Transverse colon (tissue), 4 donors: ENCODE data around the gene DNAJA2. TPM values are rescaled to one million over a fixed set of nuclear protein-coding genes. Genes with fewer than 3 reads are reported as not detected.

Source experiments
- DNase-seq: peaks from one replicate; pipeline ENCODE4 v3.0.0-alpha.2; 2019
- H3K27ac ChIP-seq, 4 donors: fragments of 200-600 bp; sonication (generic); 2 replicates each; pipeline ENCODE4 v1.5.1; 2016 to 2018; ENCODE audit warnings: inconsistent platforms in 4 of 4
- H3K27me3 ChIP-seq: fragments of 200-600 bp; sonication (generic); 2 replicates; pipeline ENCODE4 v1.5.1; 2017; ENCODE audit warnings: inconsistent platforms
- H3K36me3 ChIP-seq, 4 donors: fragments of 200-600 bp; sonication (generic); 2 replicates each; pipeline ENCODE4 v1.5.1; 2017 to 2019; ENCODE audit warnings: inconsistent platforms in 4 of 4
- H3K4me1 ChIP-seq, 4 donors: fragments of 200-600 bp; sonication (generic); 2 replicates each; pipeline ENCODE4 v1.5.1; 2017 to 2020; ENCODE audit warnings: inconsistent platforms in 4 of 4
- H3K4me3 ChIP-seq, 4 donors: fragments of 200-600 bp; sonication (generic); 1 replicate in 1 of 4; 2 replicates in 3 of 4; pipeline versions ENCODE4 v1.5.1 to v1.6.1; 2017 to 2019; ENCODE audit warnings: inconsistent platforms in 4 of 4
- H3K9me3 ChIP-seq, 2 donors: fragments of 200-600 bp; sonication (generic); 2 replicates each; pipeline ENCODE4 v1.5.1; 2017 to 2019; ENCODE audit warnings: inconsistent platforms in 2 of 2
- EP300 ChIP-seq: sonication (generic); formaldehyde crosslinking; IDR thresholded peaks from one replicate; pipeline ENCODE4 v1.6.1; 2017; ENCODE audit warnings: antibody characterized with exemption, low read depth
- POLR2A ChIP-seq: fragments of 450-650 bp; IDR thresholded peaks from one replicate; pipeline ENCODE4 v1.6.1; 2016; ENCODE audit warnings: antibody characterized with exemption, mild to moderate bottlenecking, moderate library complexity
- POLR2AphosphoS5 ChIP-seq, 3 donors: sonication (generic); formaldehyde crosslinking; IDR thresholded peaks; one replicate each; pipeline ENCODE4 v1.6.1; 2016; ENCODE audit warnings: antibody characterized with exemption in 3 of 3
- WGBS, 2 donors: methylation state at CpG; one replicate each; pipeline ENCODE4 v1.1.5; 2018; ENCODE audit warnings: low coverage in 1 of 2; 5-methylcytosine and 5-hydroxymethylcytosine counted together
- in situ Hi-C, 4 donors: fragments of 200-750 bp; cut with MboI; loops; one replicate each; pipeline versions ENCODE4 v1.15.0 to v1.15.1; 2017; ENCODE audit warnings: low sequenced_read_pairs in 3 of 4, low pct_ligation_motif_present in 1 of 4, low pct_unique_long_range_greater_than_20kb in 1 of 4
- intact Hi-C: fragments of 100-400 bp; cut with DNase I; formaldehyde crosslinking; loops from one replicate; pipeline ENCODE4 v1.15.1; 2023; ENCODE audit warnings: low total_unique reads
- total RNA-seq, 4 donors: library from RNA; depleted of rRNA; stranded (reverse); fragments of >200 nt; gene quantifications; one replicate each; pipeline ENCODE4 v1.1.0, GENCODE V29; 2016
- TF ChIP-seq, protein P1 (sequence below), 5 experiments: fragments of 200-600 bp in 3 of 5; fragments of 450-650 bp in 2 of 5; sonication (generic) in 3 of 5; IDR thresholded peaks; 1 replicate in 2 of 5; 2 replicates in 3 of 5; pipeline ENCODE4 v1.5.1; 2016 to 2017; ENCODE audit warnings: antibody characterized with exemption in 5 of 5, inconsistent platforms in 3 of 5, mild to moderate bottlenecking in 2 of 5, moderate library complexity in 1 of 5

The DNAJA2 gene
- total RNA-seq, 4 donors from 2014 or later = 17.1 to 53.2 (median 39.2) TPM

DNA sequence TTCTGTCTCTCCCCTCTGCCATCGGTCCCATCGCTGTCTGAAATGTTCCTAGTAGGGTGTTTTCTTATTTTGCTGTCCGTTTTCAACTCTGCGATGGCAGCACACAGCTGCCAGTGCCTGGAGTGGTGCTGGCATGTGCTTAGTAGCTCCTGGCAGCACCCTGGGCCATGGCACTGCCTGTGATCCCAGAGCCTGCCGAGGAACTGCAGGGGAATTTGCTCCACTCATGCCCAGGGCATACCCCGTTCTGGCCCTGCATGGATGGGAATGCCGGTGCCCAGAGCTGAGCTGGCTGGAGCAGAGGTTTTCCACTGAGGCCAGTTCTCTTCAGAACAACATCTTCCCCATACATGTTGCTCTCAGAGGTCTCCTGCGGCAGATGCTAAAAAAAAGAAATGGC lies 46.2 kb downstream of the DNAJA2 start:
- DNase-seq = no peak
- 92 to 94% methylated on average over 3 to 8 of the region's 8 CpGs for WGBS, 2 donors
- Histone ChIP-seq H3K27me3 (no peaks in the 10 kb centered on the region), H3K9me3 (no peaks in the 10 kb centered on the region), H3K4me1 (peaks cover 0 to 8% (median 4%) of the 10 kb centered on the region in 4 donors), H3K27ac (no peak overlapping the region), H3K4me3 (no peak overlapping the region), H3K36me3 (no peaks in the 10 kb centered on the region)
- TF ChIP-seq POLR2A (no peak), POLR2AphosphoS5 (IDR thresholded peaks at IDR 0.05) (no peak), EP300 (no peak)
- TF ChIP-seq, protein P1, sequence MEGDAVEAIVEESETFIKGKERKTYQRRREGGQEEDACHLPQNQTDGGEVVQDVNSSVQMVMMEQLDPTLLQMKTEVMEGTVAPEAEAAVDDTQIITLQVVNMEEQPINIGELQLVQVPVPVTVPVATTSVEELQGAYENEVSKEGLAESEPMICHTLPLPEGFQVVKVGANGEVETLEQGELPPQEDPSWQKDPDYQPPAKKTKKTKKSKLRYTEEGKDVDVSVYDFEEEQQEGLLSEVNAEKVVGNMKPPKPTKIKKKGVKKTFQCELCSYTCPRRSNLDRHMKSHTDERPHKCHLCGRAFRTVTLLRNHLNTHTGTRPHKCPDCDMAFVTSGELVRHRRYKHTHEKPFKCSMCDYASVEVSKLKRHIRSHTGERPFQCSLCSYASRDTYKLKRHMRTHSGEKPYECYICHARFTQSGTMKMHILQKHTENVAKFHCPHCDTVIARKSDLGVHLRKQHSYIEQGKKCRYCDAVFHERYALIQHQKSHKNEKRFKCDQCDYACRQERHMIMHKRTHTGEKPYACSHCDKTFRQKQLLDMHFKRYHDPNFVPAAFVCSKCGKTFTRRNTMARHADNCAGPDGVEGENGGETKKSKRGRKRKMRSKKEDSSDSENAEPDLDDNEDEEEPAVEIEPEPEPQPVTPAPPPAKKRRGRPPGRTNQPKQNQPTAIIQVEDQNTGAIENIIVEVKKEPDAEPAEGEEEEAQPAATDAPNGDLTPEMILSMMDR (IDR thresholded peaks at IDR 0.05) = no peak
- in situ Hi-C loops = loop anchor here in 2 of 4 donors (25.0 kb wide), 2 partner anchors 265 to 1235 kb away; partner anchors contain the start of gene ABCC12 (in 1 of the 2)
- intact Hi-C loops = no loop called here

DNA sequence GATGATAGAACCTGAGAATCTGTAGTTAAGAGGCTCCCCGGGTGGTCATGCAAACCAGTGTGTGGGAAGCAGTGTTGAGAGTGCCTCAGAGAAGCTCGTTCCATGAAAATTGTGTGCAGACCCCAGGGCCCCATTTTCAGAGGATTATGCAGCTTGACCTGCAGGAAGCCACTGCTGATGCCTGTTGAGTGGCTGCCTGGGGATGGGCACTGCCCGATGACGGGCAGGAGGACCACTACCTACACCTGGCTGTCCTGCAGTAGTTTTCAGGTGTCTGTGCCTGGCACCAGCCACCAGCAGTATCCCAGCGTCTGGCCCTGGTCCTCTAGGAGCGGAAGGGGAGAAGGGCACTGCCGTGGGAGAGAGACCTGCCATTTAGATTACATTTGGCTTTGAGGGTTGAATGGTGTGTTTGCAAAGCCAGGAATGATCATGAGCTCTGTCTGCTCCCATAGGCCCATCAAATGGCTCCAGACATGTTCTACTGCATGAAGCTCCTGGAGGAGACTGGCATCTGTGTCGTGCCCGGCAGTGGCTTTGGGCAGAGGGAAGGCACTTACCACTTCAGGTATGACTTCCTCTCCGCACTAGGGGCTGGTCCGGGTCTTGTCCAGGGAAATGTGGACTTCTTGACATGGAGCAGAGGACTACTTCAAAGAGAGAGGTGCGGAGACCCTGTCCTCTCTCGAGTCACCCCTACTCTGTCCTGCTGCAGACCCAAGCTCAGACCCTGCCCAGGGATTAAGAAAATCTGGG lies 46.8 kb downstream of the DNAJA2 start:
- Histone ChIP-seq H3K27ac (no peak overlapping the region), H3K27me3 (no peaks in the 10 kb centered on the region), H3K4me3 (no peak overlapping the region), H3K36me3 (no peaks in the 10 kb centered on the region), H3K4me1 (peaks cover 0 to 14% (median 10%) of the 10 kb centered on the region in 4 donors), H3K9me3 (no peaks in the 10 kb centered on the region)
- WGBS, 2 donors = 94 to 100% methylated on average over 2 to 13 of the region's 13 CpGs
- TF ChIP-seq POLR2AphosphoS5 (IDR thresholded peaks at IDR 0.05) (no peak), EP300 (no peak), POLR2A (no peak)
- TF ChIP-seq, protein P1 (IDR thresholded peaks at IDR 0.05) = no peak
- DNase-seq = no peak
- intact Hi-C loops = no loop called here
- in situ Hi-C loops = loop anchor here in 2 of 4 donors (25.0 kb wide), 2 partner anchors 264 to 1236 kb away; partner anchors contain the start of gene ABCC12 (in 1 of the 2)

DNA sequence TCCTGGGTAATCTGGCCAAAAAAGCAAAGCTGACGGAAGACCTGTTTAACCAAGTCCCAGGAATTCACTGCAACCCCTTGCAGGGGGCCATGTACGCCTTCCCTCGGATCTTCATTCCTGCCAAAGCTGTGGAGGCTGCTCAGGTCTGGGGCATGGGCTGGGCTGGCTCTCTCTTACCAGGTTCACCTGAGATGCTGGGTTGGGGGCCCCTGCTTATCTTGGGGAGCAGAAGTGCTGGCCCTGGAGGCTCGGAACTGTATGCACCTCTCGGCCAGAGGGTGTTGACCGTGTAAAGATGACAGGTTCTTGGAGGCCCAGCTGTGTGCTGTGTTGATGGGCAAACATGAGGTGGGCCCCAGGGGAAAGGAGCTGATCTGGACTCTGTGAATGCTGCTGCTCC lies 49.1 kb downstream of the DNAJA2 start:
- Histone ChIP-seq H3K9me3 (no peaks in the 10 kb centered on the region), H3K36me3 (no peaks in the 10 kb centered on the region), H3K27me3 (no peaks in the 10 kb centered on the region), H3K27ac (no peak overlapping the region), H3K4me3 (no peak overlapping the region), H3K4me1 (peaks cover 0 to 25% (median 10%) of the 10 kb centered on the region in 4 donors)
- no peak for DNase-seq
- intact Hi-C loops = no loop called here
- in situ Hi-C loops = no loop called here
- 95% methylated on average over 6 of the region's 6 CpGs; no CpG with 5 or more reads in 1 of the 2 donors for WGBS, 2 donors
- no peak for TF ChIP-seq EP300
- TF ChIP-seq POLR2A = no peak
- TF ChIP-seq, protein P1 (IDR thresholded peaks at IDR 0.05) = no peak
- TF ChIP-seq POLR2AphosphoS5 (IDR thresholded peaks at IDR 0.05) = no peak

DNA sequence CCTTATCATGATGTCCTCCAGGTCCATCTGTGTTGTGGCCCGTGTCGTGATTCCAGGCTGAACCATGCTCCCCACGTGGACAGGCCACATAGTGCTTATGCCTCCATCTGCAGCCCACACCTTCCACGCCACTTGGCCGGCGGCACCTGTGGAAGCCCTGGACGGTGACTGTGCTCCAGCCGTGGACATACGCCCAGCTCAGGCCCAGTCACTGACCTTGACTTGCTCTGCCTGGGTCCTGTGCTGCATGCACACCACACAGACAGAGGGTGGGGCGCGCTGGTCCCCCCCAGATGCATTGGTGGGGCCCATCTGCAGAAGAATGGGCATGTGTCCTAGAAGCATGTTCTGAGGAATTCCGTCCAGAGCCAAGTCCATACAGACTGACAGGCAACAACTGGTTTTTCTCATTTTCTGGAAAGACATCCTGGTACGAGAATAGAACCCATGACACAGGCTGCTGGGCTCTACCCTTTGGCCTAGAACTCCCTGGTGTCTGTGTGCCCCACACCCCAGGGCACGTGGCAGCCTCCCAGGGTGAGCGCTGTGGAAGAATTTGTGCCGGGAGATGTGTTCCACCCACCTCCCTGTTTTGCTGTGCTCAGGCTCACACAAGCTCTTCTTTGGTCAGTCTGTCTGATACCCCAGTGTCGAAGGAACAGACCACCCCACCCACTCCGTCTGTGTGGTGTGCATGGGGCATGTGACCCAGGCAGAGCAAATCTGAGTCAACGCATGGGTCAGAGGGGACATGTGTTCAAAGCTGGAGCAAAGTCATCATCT lies 49.8 kb downstream of the DNAJA2 start:
- WGBS, 2 donors = 89 to 100% methylated on average over 2 to 19 of the region's 19 CpGs
- Histone ChIP-seq H3K36me3 (no peaks in the 10 kb centered on the region), H3K4me1 (peaks cover 0 to 25% (median 10%) of the 10 kb centered on the region in 4 donors), H3K4me3 (no peak overlapping the region), H3K9me3 (no peaks in the 10 kb centered on the region), H3K27ac (no peak overlapping the region), H3K27me3 (no peaks in the 10 kb centered on the region)
- intact Hi-C loops = no loop called here
- in situ Hi-C loops = no loop called here
- TF ChIP-seq EP300 = no peak
- TF ChIP-seq, protein P1 (IDR thresholded peaks at IDR 0.05) = no peak
- no peak for TF ChIP-seq POLR2A
- DNase-seq = no peak
